Progenitor cell of endocrine pancreas (in vitro differentiated cells): ENCODE data around the gene GJB5. TPM values are rescaled to one million over a fixed set of nuclear protein-coding genes. Genes with fewer than 3 reads are reported as not detected.

Source experiments
- DNase-seq: peaks from one replicate; pipeline ENCODE4 v3.0.0; 2021; ENCODE audit warnings: low spot score; ENCODE audit not compliant: unreplicated experiment
- H3K27ac Mint-ChIP-seq: 2 replicates; pipeline ENCODE4 v1.8.0; 2021; ENCODE audit warnings: mild to moderate bottlenecking, moderate library complexity, mixed read lengths
- H3K27me3 Mint-ChIP-seq: 2 replicates; pipeline ENCODE4 v1.8.0; 2021; ENCODE audit warnings: mixed read lengths
- H3K36me3 Mint-ChIP-seq: 2 replicates; pipeline ENCODE4 v1.8.0; 2022; ENCODE audit warnings: mixed read lengths; ENCODE audit not compliant: insufficient read depth
- H3K4me1 Mint-ChIP-seq: 2 replicates; pipeline ENCODE4 v1.8.0; 2021; ENCODE audit warnings: low read depth, mixed read lengths
- H3K4me3 Mint-ChIP-seq: 2 replicates; pipeline ENCODE4 v1.8.0; 2021; ENCODE audit warnings: low read depth, mild to moderate bottlenecking, moderate library complexity, mixed read lengths
- H3K9me3 Mint-ChIP-seq: 2 replicates; pipeline ENCODE4 v1.8.0; 2021; ENCODE audit warnings: low read depth, mixed read lengths
- CTCF ChIP-seq: fragments of 200-600 bp; sonication (generic); IDR thresholded peaks from one replicate; pipeline ENCODE4 v1.5.0; 2021; ENCODE audit warnings: antibody characterized with exemption, mild to moderate bottlenecking; ENCODE audit not compliant: unreplicated experiment
- total RNA-seq: library from RNA; stranded (reverse); gene quantifications from 2 replicates; pipeline ENCODE4 v1.2.1, GENCODE V29; 2021

GJB5 gene
- total RNA-seq, 1 donor from 2014 or later = not detected

DNA sequence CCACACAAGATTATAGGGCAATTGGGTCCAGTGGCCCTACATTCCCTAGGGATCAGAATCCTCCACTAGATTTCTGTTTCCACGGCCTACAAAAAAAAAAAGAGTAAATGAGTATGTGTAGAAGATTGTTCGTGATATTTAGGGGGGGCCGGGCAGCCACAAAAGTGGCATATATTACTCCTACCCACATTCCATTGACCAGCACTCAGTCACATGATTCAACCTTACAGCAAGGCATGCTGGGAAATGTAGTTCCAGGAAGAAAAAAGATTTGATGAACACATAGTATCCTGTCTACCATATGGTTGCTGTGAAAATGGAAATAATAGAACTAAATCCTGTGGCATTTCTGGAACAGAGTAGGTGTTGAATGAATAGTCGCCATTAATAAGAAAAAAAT lies 43.4 kb upstream of the GJB5 start:
- Mint-ChIP-seq H3K4me3 (no peak overlapping the region), H3K9me3 (no peaks in the 10 kb centered on the region), H3K4me1 (no peaks in the 10 kb centered on the region), H3K27me3 (peaks cover 26% of the 10 kb centered on the region), H3K27ac (no peak overlapping the region), H3K36me3 (no peaks in the 10 kb centered on the region)
- DNase-seq = no peak
- TF ChIP-seq CTCF = no peak

DNA sequence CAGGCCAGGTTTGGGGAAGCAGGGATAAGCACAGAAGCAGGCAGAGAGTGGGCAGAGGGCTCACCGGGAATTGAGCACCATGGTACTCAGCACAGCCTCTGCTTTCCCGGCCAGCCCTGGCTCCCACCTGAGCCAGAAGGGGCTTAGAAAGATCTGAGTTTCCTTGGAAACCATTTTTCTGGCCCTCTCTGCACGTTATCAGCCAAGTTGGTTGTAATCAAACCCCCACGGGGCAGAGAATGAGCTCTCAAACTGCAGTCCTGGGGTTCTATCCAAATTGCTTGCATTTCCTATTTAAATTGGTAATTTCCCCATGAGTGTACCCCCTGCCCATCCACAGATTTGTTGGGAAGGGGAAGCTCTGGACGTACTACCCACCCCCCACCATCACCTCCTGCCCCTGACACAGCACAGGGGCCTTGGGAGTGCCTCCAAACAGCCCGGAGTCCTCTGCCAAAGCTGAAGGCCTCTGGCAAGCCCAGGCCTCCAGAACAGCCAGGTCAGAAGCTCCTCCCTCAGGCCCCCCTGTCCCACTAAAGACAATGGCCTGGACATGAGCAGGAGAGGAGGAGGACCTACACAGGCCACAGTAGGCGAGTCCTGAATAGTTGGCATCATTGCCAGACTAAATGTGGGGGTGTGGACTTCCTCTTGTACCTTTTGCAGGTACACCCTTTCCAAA lies 42.7 kb upstream of the GJB5 start:
- H3K9me3 Mint-ChIP-seq = no peaks in the 10 kb centered on the region
- no peak overlapping the region for H3K27ac Mint-ChIP-seq
- no peaks in the 10 kb centered on the region for H3K36me3 Mint-ChIP-seq
- TF ChIP-seq CTCF = no peak
- DNase-seq = no peak
- H3K4me3 Mint-ChIP-seq = no peak overlapping the region
- peaks cover 26% of the 10 kb centered on the region for H3K27me3 Mint-ChIP-seq
- no peaks in the 10 kb centered on the region for H3K4me1 Mint-ChIP-seq

- TF ChIP-seq CTCF = no peak
- Mint-ChIP-seq H3K4me1 (no peaks in the 10 kb centered on the region), H3K4me3 (no peak overlapping the region), H3K27ac (no peak overlapping the region), H3K27me3 (peaks cover 22% of the 10 kb centered on the region), H3K9me3 (no peaks in the 10 kb centered on the region), H3K36me3 (no peaks in the 10 kb centered on the region)
- DNase-seq = no peak
Measured at GRCh38 chr1:34713443-34713842, 41.4 kb upstream of the GJB5 start.

DNA sequence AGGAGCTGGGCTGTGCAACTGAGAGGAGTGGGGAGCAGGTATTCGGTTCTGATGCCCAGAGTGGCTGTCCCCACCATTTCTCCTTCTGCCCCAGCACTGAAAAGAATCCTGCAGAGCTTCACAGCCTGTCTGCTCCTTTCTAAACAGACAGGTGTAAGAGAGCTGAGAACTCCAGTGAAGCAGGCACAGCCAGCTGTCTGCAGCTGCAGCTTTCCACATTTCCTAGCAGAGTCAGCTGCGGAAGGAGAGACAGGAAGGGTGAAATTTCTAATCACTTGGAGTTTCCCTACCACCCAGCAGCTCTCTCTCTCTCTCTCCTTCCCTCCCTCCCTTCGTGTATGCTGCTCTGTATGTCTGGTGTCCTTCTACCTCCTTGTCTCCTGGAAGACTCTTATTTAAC lies 40.5 kb upstream of the GJB5 start:
- no peaks in the 10 kb centered on the region for H3K4me1 Mint-ChIP-seq
- TF ChIP-seq CTCF = no peak
- H3K27ac Mint-ChIP-seq = no peak overlapping the region
- no peaks in the 10 kb centered on the region for H3K9me3 Mint-ChIP-seq
- H3K4me3 Mint-ChIP-seq = no peak overlapping the region
- no peaks in the 10 kb centered on the region for H3K36me3 Mint-ChIP-seq
- no peak for DNase-seq
- peaks cover 24% of the 10 kb centered on the region for H3K27me3 Mint-ChIP-seq

DNA sequence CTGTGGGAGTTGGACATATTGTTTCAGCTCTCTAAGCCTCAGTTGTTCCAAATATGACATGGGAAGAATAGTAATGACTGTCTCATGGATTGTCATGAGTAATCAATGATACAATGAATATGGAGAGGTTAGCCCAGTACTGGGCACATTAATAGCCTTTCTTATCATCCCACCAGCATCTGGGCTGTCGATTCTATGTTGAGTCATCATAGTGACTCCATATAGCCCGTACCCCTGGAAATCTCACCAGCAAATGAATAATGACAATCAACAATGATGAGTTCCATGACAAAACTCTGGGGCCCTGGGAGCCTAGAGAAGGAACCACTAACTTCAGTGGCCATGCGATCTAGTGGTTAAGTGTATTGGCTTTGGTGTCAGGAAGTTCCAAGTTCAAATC lies 39.7 kb upstream of the GJB5 start:
- Mint-ChIP-seq H3K27me3 (peaks cover 27% of the 10 kb centered on the region), H3K4me3 (no peak overlapping the region), H3K4me1 (no peaks in the 10 kb centered on the region), H3K9me3 (no peaks in the 10 kb centered on the region), H3K36me3 (no peaks in the 10 kb centered on the region), H3K27ac (no peak overlapping the region)
- no peak for TF ChIP-seq CTCF
- no peak for DNase-seq
